ENCODE data around the gene SMTNL2.

DNA sequence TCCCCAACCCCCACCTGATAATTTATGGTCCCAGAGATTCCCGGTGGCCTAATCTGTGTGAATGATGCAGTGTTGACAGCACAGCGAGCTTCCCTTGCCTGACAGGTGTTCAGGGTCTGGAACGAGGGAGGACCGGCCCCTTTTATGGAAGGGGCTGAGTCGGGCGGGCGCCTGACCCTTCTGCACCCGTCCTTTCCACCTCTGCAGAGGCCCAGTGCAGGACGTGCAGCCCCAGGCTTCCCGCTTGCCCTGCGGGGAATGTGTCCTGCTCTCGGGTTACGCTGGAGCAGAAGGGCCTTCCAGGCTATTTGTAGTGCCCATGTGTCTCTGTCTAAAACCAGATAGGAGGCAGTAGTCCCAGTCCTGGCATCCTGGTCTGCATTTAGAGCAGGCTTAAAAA lies 16.2 kb downstream of the SMTNL2 start:
- TF ChIP-seq CTCF (IDR thresholded peaks at IDR 0.05) (no peak), POLR2A (IDR thresholded peaks at IDR 0.05) (no peak)

Measured in right lobe of liver (tissue), 4 donors.